HG02938 (cell line): ENCODE results near the gene GTSE1.

Source experiments
- ATAC-seq: cut with Tn5 transposase; IDR thresholded peaks from one replicate; pipeline ENCODE4 v1.9.1; 2021; ENCODE audit warnings: mild to moderate bottlenecking, moderate library complexity; ENCODE audit not compliant: unreplicated experiment

The GTSE1 gene

GRCh38 chr22:46363611-46364321 lies 67.1 kb downstream of the GTSE1 start:
- ATAC-seq, result no peak

- no peak for ATAC-seq
These were observed 67.9 kb downstream of the GTSE1 start for GRCh38 chr22:46364341-46365165.

GRCh38 chr22:46365166-46365624 lies 68.5 kb downstream of the GTSE1 start:
- no peak for ATAC-seq

- no peak for ATAC-seq
These were observed 69.7 kb downstream of the GTSE1 start for GRCh38 chr22:46366327-46366731.

GRCh38 chr22:46366801-46367706 lies 70.4 kb downstream of the GTSE1 start:
- no peak for ATAC-seq

GRCh38 chr22:46367707-46368191 lies 71.1 kb downstream of the GTSE1 start:
- ATAC-seq, result no peak

GRCh38 chr22:46368422-46368821 lies 71.8 kb downstream of the GTSE1 start:
- no peak for ATAC-seq

- no peak for ATAC-seq
These were observed 72.4 kb downstream of the GTSE1 start for GRCh38 chr22:46368871-46369715.

- no peak for ATAC-seq
These were observed 73.3 kb downstream of the GTSE1 start for GRCh38 chr22:46369716-46370583.

- ATAC-seq, result no peak
These were observed 74.1 kb downstream of the GTSE1 start for GRCh38 chr22:46370584-46371291.

- ATAC-seq, result no peak
These were observed 75.1 kb downstream of the GTSE1 start for GRCh38 chr22:46371623-46372226.

- ATAC-seq, result no peak
These were observed 76.0 kb downstream of the GTSE1 start for GRCh38 chr22:46372686-46373085.

- ATAC-seq, result no peak
These were observed 76.5 kb downstream of the GTSE1 start for GRCh38 chr22:46373159-46373558.

- ATAC-seq, result no peak
These were observed 77.4 kb downstream of the GTSE1 start for GRCh38 chr22:46373921-46374662.

- no peak for ATAC-seq
These were observed 78.2 kb downstream of the GTSE1 start for GRCh38 chr22:46374663-46375474.

GRCh38 chr22:46376111-46376510 lies 79.4 kb downstream of the GTSE1 start:
- ATAC-seq, result no peak
